Stimulated activated CD4-positive, alpha-beta T cell treated with anti-CD3 and anti-CD28 coated beads, Interleukin-15, amount 100 ng/mL, for 48 hours (primary cell): ENCODE results near the gene LCN6.

Experiments used
- DNase-seq, 2 donors: peaks; one replicate each; pipeline ENCODE4 v3.0.0-alpha.2; 2020; ENCODE audit warnings: low read depth in 2 of 2

The LCN6 gene

GRCh38 chr9:136744773-136745172, 3.6 kb downstream of the LCN6 start:
- DNase-seq = no peak

DNA sequence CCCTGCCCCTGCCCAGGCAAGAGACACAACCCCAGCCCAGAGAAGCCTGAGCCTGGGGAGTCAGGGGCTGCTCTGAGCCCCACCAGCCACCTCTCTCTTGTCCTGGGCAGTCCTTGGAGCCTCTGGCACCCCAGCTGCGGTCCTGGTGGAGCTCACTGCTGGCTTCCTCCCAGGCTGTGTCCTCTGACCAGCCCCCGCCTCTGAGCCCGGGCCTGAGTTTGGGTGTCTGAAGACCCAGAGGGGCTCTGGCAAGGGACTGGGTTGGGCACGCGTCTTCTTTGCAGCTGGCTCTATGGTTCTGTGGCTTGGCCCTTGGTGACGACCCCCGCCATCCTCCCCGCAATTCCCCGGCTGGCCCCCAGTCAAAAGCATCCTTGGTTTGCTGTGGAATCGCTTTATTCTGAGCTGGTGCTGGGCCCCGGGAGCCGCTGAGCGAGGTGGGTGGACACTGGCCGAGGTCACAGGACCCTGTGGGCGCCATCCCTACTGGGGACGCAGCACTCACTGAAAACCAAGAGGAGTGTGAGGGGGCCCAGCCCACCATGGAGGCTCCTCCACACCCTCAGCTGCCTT, 4.6 kb downstream of the LCN6 start:
- no peak for DNase-seq

DNA sequence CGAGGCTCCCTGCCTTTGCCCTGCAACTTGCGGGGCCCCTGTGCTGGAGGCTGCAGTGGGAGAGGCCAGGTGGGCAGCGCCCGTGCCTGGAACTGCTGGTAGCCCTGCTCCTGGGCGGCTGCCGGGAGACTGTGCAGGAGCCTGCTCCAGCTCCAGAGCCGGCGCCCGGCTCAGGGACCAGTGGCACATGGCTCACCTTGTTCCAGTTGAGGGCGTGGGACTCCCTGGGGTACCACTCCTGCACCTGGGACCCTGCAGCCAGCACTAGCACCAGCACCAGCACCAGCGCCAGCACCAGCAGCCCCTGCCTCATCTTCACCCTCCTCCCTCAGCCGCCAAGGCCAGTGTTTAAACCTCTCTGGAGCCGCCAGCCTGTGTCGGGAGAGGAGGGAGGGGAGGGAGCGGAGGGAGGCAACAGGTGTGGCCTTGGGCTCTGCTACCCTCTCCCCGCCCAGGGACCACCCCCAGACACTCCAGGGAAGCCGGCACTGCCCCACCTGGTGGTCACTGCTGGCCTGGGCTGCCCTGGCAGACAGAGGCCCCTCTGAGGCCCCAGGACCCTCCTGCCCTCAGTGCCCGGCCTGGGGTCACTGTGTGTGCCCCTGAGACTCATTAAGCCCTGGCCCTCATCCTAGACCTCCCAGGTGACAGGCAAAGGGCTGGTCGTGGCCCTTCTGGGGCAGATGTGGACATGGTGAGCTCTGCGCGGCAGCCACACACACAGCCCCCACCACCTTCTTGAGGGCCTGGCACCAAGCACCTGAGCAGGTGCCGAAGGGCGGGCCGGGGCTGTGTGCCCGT, 5.5 kb downstream of the LCN6 start, which contains the start of gene LCN10:
TSS of gene LCN10 (minus strand) at position 350 of the 801 bp plus-strand sequence. CDS start at position 313, 37 bp downstream.
- DNase-seq = no peak

- no peak for DNase-seq
Measured at GRCh38 chr9:136741883-136742571, 6.3 kb downstream of the LCN6 start.

DNA sequence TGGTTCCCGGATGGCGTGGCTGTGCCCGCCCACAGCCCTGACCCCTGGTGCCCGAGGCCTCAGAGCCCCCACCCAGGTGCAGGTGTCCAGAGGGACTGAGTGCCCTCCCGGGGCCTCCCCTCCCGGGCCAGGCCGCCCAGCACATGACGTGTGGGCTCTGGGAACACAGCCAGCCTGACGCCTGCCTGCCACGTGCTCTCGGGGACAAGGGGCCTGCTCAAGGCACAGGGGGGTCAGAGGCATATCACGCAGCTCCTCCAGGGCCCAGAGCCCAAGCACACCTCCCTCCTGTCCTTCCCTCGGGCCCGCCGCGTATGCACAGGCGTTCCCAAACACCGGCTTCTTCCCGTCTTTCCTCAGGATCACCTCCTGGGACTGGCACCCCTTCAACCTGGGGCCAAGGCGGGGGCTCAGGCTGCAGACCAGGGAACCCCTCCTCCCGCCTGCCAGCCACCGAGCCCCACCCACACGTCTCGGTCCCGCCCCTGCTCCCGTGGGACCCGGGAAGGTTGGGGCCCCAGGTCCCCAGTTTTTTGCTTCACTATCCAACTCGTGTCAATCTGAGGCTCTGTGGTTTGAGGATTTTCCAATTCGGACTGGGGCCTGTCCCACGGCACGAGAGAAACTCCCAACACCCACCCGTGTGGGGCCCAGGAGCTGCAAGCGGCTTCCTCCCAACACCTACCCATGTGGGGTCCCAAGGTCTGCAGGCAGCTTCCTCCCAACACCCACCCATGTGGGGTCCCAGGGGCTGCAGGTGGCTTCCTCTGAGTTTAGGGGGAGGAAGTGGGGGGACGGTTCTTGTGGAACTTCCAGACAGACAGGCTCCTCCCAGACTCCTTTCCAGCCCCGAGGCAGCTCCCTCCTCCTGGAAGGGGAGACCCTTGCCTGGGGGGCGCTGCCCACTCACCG, 7.1 kb downstream of the LCN6 start:
- no peak for DNase-seq

DNA sequence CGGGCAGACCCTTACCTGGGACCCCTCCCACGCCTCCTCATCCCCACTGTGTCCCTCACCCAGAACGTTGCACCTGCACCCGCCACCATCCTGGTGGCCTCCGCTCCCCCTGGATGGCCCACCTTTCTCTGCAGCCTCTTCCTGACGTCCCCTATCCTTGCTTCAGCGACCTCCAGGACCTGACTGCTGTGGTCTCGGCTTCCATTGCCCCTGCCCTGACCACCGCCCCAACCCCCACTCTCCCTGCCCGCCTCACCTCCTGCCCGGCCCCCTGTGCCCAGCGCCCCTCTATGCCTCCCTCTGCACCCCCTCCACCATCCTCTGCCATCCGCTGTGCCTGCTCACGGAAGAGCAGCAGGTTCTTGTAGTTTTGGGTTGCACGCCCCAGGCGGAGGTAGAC, 7.8 kb downstream of the LCN6 start:
- DNase-seq = no peak

GRCh38 chr9:136740069-136740468, 8.3 kb downstream of the LCN6 start:
- DNase-seq = no peak

GRCh38 chr9:136739509-136739908, 8.8 kb downstream of the LCN6 start:
- no peak for DNase-seq

DNA sequence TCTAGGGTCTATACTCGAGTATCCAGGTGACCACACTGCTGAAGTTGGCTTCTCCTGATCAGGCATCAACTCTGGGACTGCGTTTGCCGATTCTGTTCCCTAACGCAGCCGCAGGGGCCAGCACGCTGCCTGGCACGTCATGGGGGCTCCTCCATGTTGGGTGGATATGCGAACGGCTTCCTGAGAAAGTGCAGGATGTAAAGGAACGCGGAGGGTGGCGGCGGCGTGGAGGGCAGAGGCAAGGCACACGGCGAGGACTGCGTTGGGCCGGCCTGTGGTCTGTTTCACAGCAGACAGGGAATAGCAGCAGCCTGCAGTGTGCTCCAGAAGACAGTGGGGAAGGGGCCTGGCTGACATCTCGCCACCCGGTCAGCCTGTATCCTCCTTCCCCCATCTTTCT, 9.4 kb downstream of the LCN6 start:
- no peak for DNase-seq

- no peak for DNase-seq
Measured at GRCh38 chr9:136735812-136736480, 12.4 kb downstream of the LCN6 start.

DNA sequence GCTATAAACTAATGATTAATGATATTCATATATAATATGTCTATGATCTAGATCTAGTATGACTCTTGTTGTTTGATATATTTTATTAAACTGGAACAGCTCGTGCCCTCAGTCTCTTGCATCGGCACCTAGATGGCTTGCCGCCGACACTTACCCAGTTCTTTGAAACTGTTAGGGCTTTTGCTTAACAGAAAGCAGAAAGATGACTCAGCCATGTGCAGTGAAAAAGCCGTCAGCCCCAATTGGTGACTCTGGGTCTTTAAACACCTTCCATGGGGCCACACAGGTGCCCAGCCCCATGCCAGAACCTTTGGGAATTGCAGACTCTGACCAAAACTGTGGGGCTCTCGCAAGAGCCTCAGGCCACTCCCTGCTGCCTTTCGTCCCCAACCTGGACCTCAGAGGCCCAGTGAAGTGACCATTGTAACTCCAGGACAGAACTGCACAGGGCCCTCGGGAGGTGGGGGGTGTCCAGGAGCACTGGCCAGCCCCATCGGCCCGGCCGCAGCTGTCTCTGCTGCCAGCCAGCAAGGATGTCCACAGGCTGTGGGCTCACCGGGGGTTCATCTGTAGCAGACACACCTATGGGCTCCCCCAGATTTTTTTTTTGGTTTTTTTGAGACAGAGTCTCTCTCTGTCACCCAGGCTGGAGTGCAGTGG, 13.4 kb downstream of the LCN6 start:
- DNase-seq = no peak

DNA sequence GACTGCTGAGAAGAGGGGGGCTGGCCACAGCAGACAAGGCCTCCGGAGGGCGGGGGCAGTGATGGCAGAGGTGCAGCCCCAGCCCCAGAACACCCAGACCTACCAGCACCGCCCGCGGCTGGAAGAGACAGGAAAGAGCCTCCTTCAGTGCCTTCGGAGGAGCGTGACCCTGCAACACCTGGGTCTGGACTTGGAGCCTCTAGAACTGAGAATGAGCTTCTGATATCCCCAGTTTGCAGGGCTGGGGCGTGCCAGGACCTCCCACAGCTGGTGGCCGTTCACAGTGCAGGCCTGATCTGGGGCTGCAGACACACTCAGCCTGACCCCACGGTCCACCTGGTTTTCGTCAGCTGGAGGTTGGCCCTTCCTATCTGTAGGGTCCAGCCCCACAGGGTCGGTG, 14.7 kb downstream of the LCN6 start:
- DNase-seq = no peak

DNA sequence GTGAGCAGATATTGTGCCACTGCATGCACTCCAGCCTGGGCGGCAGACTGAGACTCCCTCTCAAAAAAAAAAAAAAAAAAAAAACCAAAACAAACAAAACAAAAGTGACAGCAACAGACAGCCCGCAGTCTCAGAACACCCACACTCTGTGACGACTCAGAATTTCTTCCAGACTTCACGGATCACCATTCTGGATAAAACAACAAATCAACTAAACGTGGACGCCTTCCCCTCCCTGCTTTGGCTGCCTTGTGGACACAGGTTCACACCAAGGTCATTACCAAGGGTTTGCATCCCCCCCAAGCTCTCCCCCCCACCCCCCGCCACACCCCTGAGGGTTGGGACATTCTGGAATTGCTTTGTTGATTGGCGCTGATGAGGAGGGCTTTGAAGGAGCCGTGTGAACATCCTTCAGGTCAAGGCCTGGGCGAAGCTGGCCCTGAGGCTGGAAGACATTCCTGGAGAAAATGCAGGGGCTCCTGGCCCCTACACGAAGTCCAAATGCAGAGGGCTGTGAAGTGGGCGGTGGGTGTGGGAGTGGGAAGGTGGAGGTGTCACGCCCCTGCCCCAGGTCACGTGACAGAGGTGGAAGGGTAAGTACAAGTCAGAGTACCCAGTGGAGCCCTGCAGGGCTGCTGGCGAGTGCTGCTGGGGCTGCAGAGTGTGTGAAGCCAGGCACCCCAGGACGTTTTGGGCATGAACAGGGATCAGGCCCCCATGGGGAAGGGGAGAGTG, 15.7 kb downstream of the LCN6 start:
- no peak for DNase-seq

GRCh38 chr9:136729926-136730325, 18.4 kb downstream of the LCN6 start:
- DNase-seq = no peak

DNA sequence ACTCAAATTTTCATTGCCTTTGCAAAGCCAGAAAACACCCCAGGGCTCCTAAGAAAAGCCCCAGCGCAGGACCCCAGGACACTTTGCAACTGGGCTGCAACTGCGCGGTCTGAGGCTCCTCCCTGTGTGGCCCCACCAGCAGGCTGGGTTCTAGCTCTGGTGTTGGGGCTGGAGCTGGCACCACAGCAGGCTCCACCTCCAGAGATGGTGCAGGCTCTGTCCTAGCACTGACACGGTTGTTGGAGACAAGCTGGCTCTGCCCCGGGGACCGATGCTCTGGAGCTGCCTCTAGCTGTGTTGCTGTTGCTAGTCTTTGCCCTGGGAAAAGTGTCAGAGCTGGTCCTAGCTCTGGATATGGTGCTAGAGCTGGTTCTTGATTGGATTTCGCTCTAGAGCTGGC, 19.2 kb downstream of the LCN6 start:
- DNase-seq = no peak

GRCh38 chr9:136728548-136729123, 19.7 kb downstream of the LCN6 start:
- no peak for DNase-seq

DNA sequence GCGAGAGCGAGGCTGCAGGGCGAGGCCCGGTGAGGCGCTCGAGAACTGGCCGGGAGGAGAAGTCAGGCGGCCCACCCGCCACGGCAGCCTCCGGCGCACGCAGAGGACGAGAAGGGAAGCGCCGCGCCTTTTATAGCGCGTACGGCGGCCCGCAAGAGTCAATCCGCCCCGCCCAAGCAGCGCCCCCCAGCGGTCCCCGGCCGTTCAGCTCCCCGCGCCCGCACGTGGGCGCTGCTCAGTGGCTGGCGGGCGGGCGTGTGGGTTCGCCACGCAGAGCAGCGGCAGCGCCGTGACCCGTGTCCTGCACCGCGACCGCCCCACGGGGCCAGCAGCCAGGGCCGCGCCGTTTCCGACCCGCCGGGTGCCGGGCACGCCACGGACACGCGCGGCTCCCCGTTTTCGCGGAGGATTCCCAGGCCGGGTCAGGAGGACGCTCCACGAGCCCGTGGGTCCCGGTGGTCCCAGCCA, 20.2 kb downstream of the LCN6 start:
- DNase-seq = peak; percentile 83 to 84

DNA sequence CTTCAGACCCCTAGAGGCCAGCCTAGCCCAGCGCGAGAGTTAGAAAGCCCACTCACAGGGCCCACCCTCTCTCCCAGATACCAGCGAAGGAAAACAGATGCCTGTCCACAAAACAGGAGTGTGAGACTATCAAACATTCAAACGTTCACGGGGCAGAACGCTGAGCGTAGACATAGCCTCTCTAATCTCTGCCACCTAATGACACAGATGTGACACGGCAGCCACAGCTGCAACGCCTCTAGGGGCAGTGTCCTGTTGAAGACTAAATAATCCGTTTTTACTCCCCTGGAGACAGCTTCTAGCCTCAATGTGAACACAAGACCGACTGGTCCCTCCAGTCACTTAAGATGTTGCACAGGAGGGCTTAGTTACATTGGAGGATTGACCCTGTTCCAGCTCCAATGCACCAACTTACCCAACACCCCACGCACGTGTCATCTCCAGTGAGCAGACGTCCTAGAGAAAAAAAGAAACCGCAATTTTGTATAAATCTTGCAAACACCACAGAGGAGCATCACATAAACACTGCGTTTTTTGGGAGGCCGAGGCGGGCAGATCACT, 21.6 kb downstream of the LCN6 start:
- DNase-seq = no peak

- DNase-seq = no peak
Measured at GRCh38 chr9:136726118-136726517, 22.2 kb downstream of the LCN6 start.
